AG04450 (cell line): Measurements from ENCODE around the gene FAM193B. TPM values are rescaled to one million over a fixed set of nuclear protein-coding genes. Genes with fewer than 3 reads are reported as not detected.

Source experiments
- CTCF ChIA-PET: fragments of 300-600, 350-600 bp; formaldehyde crosslinking; extraction: SDS; loops from one replicate; lab custom pipeline; 2022; ENCODE audit warnings: antibody characterized with exemption, inconsistent platforms; lab: Charles Lee
- POLR2A ChIA-PET: fragments of 350-600 bp; formaldehyde crosslinking; extraction: SDS; loops from one replicate; lab custom pipeline; 2021; ENCODE audit warnings: antibody characterized with exemption, inconsistent platforms; lab: Yijun Ruan, JAX
- DNase-seq: peaks from one replicate; pipeline ENCODE4 v3.0.0-alpha.2; 2011; ENCODE audit warnings: low read depth, low spot score
- H3K27ac ChIP-seq: one replicate; pipeline ENCODE4 v1.5.1; 2012; ENCODE audit warnings: low read depth, low read length, control low read depth
- H3K27me3 ChIP-seq: one replicate; pipeline ENCODE4 v1.6.0; 2012; ENCODE audit warnings: low read length; ENCODE audit not compliant: control insufficient read depth, insufficient read depth
- H3K4me3 ChIP-seq: 2 replicates; pipeline ENCODE4 v1.5.1; 2011; ENCODE audit warnings: mild to moderate bottlenecking, low read depth, low read length, control low read depth
- H3K9me3 ChIP-seq: 2 replicates; pipeline ENCODE4 v1.5.1; 2012; ENCODE audit warnings: low read length; ENCODE audit not compliant: control insufficient read depth, insufficient read depth
- polyA plus RNA-seq: library from polyadenylated mRNA; depleted of rRNA; stranded (reverse); fragments of >200 nt; gene quantifications from 2 replicates; pipeline ENCODE4 v1.2.3, GENCODE V29; 2011
- TF ChIP-seq, protein P1 (sequence below): IDR thresholded peaks from 2 replicates; pipeline ENCODE4 v1.5.1; 2011; ENCODE audit warnings: low read depth, low read length, control low read depth, inconsistent platforms

Gene FAM193B
- polyA plus RNA-seq, 1 experiment, result 30.1 TPM

DNA sequence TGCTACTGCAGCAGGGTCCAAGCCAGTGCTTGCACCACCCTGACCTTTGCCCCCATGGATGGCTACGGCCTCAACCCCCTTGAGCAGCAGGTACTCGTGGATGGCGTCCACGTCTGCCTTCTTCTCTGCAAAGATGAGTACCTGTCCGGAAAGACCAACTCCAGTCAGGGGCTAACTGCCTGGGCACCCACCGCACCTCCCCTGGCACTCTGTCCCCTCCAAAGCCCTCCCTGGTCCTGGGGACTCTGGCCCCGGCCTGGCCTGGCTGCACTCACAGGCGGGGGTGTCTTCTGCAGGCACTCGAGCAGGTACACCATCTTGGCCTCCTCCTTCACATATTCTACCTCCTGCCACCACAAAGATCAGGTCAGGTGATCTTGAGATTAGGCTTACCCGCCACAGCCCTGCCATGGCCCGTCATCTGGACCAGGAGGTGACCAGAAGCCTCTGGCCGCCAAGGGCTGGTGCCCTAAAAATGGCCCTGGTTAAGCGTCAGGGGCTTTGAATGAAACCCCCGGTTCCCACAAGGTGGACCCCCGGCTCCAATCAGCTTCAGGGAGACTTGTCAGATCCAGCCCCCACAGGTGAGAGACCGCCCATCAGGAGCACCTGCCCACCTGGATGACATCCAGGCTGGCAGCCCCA, 41.5 kb downstream of the FAM193B start:
- Histone ChIP-seq H3K9me3 (no peaks in the 10 kb centered on the region), H3K27ac (no peak overlapping the region), H3K4me3 (no peak overlapping the region), H3K27me3 (no peaks in the 10 kb centered on the region)
- TF ChIP-seq, protein P1, sequence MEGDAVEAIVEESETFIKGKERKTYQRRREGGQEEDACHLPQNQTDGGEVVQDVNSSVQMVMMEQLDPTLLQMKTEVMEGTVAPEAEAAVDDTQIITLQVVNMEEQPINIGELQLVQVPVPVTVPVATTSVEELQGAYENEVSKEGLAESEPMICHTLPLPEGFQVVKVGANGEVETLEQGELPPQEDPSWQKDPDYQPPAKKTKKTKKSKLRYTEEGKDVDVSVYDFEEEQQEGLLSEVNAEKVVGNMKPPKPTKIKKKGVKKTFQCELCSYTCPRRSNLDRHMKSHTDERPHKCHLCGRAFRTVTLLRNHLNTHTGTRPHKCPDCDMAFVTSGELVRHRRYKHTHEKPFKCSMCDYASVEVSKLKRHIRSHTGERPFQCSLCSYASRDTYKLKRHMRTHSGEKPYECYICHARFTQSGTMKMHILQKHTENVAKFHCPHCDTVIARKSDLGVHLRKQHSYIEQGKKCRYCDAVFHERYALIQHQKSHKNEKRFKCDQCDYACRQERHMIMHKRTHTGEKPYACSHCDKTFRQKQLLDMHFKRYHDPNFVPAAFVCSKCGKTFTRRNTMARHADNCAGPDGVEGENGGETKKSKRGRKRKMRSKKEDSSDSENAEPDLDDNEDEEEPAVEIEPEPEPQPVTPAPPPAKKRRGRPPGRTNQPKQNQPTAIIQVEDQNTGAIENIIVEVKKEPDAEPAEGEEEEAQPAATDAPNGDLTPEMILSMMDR, result no peak
- ChIA-PET CTCF (interaction anchor here (5.2 kb wide), 1 partner anchor 11 kb away, joined by 40 read pairs; no protein-coding TSS in a partner anchor), POLR2A (no interaction called here)
- no peak for DNase-seq

DNA sequence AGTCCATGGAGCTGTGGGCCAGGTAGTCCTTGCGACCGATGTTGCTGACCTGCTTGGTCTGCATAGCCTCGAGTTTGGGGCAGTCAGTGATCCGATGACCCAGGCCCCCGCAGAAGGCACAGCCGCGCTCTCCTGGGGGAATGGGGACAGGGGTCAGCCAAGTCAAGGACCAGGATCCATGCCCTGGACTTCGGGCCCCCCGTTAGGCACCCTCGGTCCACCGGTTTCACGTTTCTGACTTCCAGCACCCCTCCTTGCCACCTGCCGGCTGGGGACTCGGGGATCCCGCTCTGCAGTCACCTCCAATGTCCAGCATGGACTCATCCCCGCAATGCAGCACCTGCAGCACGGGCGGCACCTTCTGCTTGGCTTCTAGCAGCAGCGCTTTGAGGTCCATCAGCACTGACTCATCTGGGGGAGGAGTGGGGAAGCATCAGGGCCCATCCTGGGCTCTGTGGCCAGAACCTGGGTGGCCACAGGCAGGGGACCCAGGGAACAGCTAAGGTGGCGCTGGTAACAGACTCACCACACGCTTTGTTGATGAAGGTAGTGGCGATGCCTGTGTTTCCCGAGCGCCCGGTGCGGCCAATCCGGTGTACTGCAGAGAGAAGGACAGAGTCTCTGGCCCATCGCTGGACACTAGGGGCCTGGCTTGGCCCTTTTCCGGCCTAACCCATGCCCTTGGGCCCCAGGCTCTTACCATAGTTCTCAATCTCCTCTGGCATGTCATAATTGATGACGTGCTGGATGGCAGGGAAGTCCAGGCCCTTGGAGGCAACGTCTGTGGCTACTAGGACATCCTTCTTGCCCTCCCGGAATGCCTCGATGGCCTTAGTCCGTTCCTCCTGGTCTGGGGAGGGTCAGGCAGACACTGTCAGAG, 42.3 kb downstream of the FAM193B start:
- TF ChIP-seq, protein P1, result no peak
- H3K27me3 ChIP-seq, result no peaks in the 10 kb centered on the region
- ChIA-PET CTCF (interaction anchor here (2.1 kb wide), 1 partner anchor 11 kb away, joined by 6 read pairs; no protein-coding TSS in a partner anchor), POLR2A (no interaction called here)
- H3K9me3 ChIP-seq, result no peaks in the 10 kb centered on the region
- DNase-seq, result no peak
- H3K4me3 ChIP-seq, result no peak overlapping the region
- H3K27ac ChIP-seq, result no peak overlapping the region

DNA sequence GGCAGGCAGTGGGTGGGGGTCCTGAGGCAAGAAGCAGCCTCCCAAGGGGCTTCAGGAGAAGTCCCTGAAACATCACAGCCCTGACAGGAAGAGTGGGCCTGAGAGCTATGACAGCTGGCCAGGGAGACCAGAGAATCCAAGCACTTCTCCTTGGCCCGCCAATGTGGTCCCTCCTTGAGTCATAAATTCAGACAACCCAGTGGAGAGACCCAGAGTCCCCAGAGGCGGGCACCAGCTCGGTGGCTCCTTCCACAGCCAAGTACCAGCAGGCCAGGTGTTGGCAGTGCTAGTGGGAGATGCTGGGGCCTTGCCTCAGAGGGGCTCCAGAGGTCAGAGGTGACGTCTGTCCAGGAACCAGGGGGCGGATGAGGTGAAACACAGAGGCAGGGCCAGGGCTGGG, 43.2 kb downstream of the FAM193B start:
- CTCF ChIA-PET, result interaction anchor here (2.1 kb wide), 1 partner anchor 10 kb away, joined by 6 read pairs; no protein-coding TSS in a partner anchor
- H3K9me3 ChIP-seq, result no peaks in the 10 kb centered on the region
- POLR2A ChIA-PET, result no interaction called here
- no peaks in the 10 kb centered on the region for H3K27me3 ChIP-seq
- TF ChIP-seq, protein P1, result no peak
- DNase-seq, result no peak
- H3K4me3 ChIP-seq, result no peak overlapping the region
- no peak overlapping the region for H3K27ac ChIP-seq

DNA sequence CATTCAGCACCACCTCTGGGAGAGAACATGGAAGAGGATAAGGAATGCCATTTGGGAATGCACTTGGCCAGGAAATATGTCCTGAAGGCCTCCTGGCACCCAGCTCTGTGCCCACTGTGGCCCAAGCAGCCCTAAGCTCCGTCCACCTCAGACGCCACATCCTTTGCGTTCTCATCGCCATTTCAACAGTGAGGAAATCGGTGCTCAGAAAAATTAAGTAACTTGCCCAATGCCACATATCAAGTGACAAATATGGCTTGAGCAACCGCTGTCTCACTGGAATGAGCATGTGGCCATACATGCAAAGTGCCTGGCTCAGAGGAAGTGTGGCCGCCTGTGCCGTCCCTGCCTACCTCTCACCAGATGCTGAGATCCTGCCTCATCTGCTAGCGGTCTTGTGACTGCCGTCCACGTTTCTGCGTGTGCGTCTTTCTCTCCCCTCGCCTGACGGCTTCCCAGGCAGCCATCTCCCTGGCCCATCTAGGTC, 43.8 kb downstream of the FAM193B start:
- TF ChIP-seq, protein P1, result no peak
- DNase-seq, result no peak
- no peaks in the 10 kb centered on the region for H3K9me3 ChIP-seq
- H3K27me3 ChIP-seq, result no peaks in the 10 kb centered on the region
- no peak overlapping the region for H3K4me3 ChIP-seq
- ChIA-PET CTCF (interaction anchor here (2.1 kb wide), 1 partner anchor 10 kb away, joined by 6 read pairs; no protein-coding TSS in a partner anchor), POLR2A (no interaction called here)
- H3K27ac ChIP-seq, result no peak overlapping the region
